Hepatocyte (in vitro differentiated cells): Measurements from ENCODE around the gene MARCHF9. TPM values are rescaled to one million over a fixed set of nuclear protein-coding genes. Genes with fewer than 3 reads are reported as not detected.

Source experiments
- DNase-seq: peaks from one replicate; pipeline ENCODE4 v3.0.0-alpha.2; 2016; ENCODE audit warnings: low spot score
- H2AFZ ChIP-seq: fragments of 200-600 bp; sonication (generic); 2 replicates; pipeline ENCODE4 v1.6.0; 2016; ENCODE audit warnings: antibody characterized with exemption, mild to moderate bottlenecking
- H3K27ac ChIP-seq: fragments of 200-600 bp; sonication (generic); 2 replicates; pipeline ENCODE4 v1.5.1; 2016; ENCODE audit warnings: mild to moderate bottlenecking
- H3K27me3 ChIP-seq: fragments of 200-600 bp; sonication (generic); 2 replicates; pipeline ENCODE4 v1.6.1; 2016
- H3K36me3 ChIP-seq: fragments of 200-600 bp; sonication (generic); replicated peaks from 2 replicates; pipeline ENCODE4 v1.5.1; 2016; ENCODE audit warnings: low read depth; ENCODE audit not compliant: insufficient read depth
- H3K4me1 ChIP-seq: fragments of 200-600 bp; sonication (generic); 2 replicates; pipeline ENCODE4 v1.5.1; 2016; ENCODE audit warnings: mild to moderate bottlenecking, moderate library complexity; ENCODE audit not compliant: insufficient read depth
- H3K4me2 ChIP-seq: fragments of 200-600 bp; sonication (generic); 2 replicates; pipeline ENCODE4 v1.6.0; 2016
- H3K4me3 ChIP-seq: fragments of 200-600 bp; sonication (generic); 2 replicates; pipeline ENCODE4 v1.5.1; 2016; ENCODE audit warnings: mild to moderate bottlenecking
- H3K79me2 ChIP-seq: fragments of 200-600 bp; sonication (generic); 2 replicates; pipeline ENCODE4 v1.6.0; 2017; ENCODE audit warnings: mild to moderate bottlenecking
- H3K9me2 ChIP-seq: fragments of 200-600 bp; sonication (generic); replicated peaks from 2 replicates; pipeline ENCODE4 v1.6.0; 2017; ENCODE audit warnings: mild to moderate bottlenecking; ENCODE audit not compliant: insufficient read depth
- H3K9me3 ChIP-seq: fragments of 200-600 bp; sonication (generic); 2 replicates; pipeline ENCODE4 v1.5.1; 2016; ENCODE audit warnings: low read depth, mild to moderate bottlenecking
- H4K20me1 ChIP-seq: fragments of 200-600 bp; sonication (generic); 2 replicates; pipeline ENCODE4 v1.6.0; 2016; ENCODE audit warnings: mild to moderate bottlenecking; ENCODE audit not compliant: insufficient read depth, poor library complexity, severe bottlenecking
- CTCF ChIP-seq: fragments of 200-600 bp; sonication (generic); IDR thresholded peaks from 2 replicates; pipeline ENCODE4 v1.5.1; 2016; ENCODE audit warnings: antibody characterized with exemption, mild to moderate bottlenecking; ENCODE audit not compliant: poor library complexity
- EZH2 ChIP-seq: fragments of 200-600 bp; sonication (generic); IDR thresholded peaks from 2 replicates; pipeline ENCODE4 v1.6.1; 2016; ENCODE audit warnings: antibody characterized with exemption, mild to moderate bottlenecking, borderline replicate concordance
- EZH2phosphoT487 ChIP-seq: fragments of 200-600 bp; sonication (generic); IDR thresholded peaks from one replicate; pipeline ENCODE4 v1.6.1; 2018; ENCODE audit warnings: antibody characterized with exemption, mild to moderate bottlenecking, low read depth, moderate library complexity; ENCODE audit not compliant: unreplicated experiment, severe bottlenecking
- WGBS: methylation state at CpG from one replicate; pipeline ENCODE4 v1.1.6; 2016; ENCODE audit warnings: low lambda C conversion rate; ENCODE audit errors: missing lambda C conversion rate; 5-methylcytosine and 5-hydroxymethylcytosine counted together
- polyA plus RNA-seq: library from polyadenylated mRNA; unstranded; fragments of >200 nt; fragmentation: Nextera tagmentation; extraction: Ambion mirVana; gene quantifications from 2 replicates; pipeline ENCODE4 v1.2.1, GENCODE V29; 2016
- total RNA-seq: library from RNA; depleted of rRNA; stranded (reverse); fragments of >200 nt; gene quantifications from 2 replicates; pipeline ENCODE4 v1.2.3, GENCODE V29; 2014

MARCHF9 gene
- total and polyA plus RNA-seq, 2 experiments from 2014 or later = 13.6 to 16.9 TPM

GRCh38 chr12:57782243-57782607, 27.3 kb downstream of the MARCHF9 start:
- H4K20me1 ChIP-seq = peaks cover 3% of the 10 kb centered on the region
- TF ChIP-seq CTCF (no peak), EZH2 (no peak), EZH2phosphoT487 (no peak)
- peak overlapping the region; percentile 40 for H3K4me2 ChIP-seq
- no peaks in the 10 kb centered on the region for H3K9me2 ChIP-seq
- H3K4me1 ChIP-seq = peaks cover 8% of the 10 kb centered on the region
- no peak overlapping the region for H3K4me3 ChIP-seq
- 27% methylated on average over 4 of the region's 4 CpGs for WGBS
- H3K9me3 ChIP-seq = no peaks in the 10 kb centered on the region
- peaks cover 26% of the 10 kb centered on the region for H3K79me2 ChIP-seq
- no peaks in the 10 kb centered on the region for H3K36me3 ChIP-seq
- peak overlapping the region; percentile 5 for H2AFZ ChIP-seq
- H3K27ac ChIP-seq = no peak overlapping the region
- no peaks in the 10 kb centered on the region for H3K27me3 ChIP-seq
- DNase-seq = no peak

- WGBS = 3% methylated on average over 41 of the region's 45 CpGs
- H3K27ac ChIP-seq = peak within 1 kb of the TSS; percentile 43
- H2AFZ ChIP-seq = peak within 1 kb of the TSS; percentile 76
These were observed 27.9 kb downstream of the MARCHF9 start, which contains the start of gene TSFM for GRCh38 chr12:57782608-57783465. TSFM (plus strand) TSS chr12:57782787; CDS start chr12:57782802, 15 bp downstream.

GRCh38 chr12:57783466-57783801, 28.5 kb downstream of the MARCHF9 start:
- H3K27me3 ChIP-seq = no peaks in the 10 kb centered on the region
- WGBS = 91% methylated on average over 12 of the region's 12 CpGs
- H3K27ac ChIP-seq = peak overlapping the region; percentile 43
- peak overlapping the region; percentile 76 for H2AFZ ChIP-seq
- no peaks in the 10 kb centered on the region for H3K9me2 ChIP-seq
- no peaks in the 10 kb centered on the region for H3K9me3 ChIP-seq
- H3K79me2 ChIP-seq = peaks cover 26% of the 10 kb centered on the region
- H3K4me3 ChIP-seq = peak overlapping the region; percentile 95
- no peak for TF ChIP-seq EZH2
- TF ChIP-seq EZH2phosphoT487 = no peak
- no peak for TF ChIP-seq CTCF
- H3K36me3 ChIP-seq = no peaks in the 10 kb centered on the region
- H3K4me1 ChIP-seq = peaks cover 8% of the 10 kb centered on the region
- peak overlapping the region; percentile 90 for H3K4me2 ChIP-seq
- no peak for DNase-seq
- peaks cover 3% of the 10 kb centered on the region for H4K20me1 ChIP-seq

More at GRCh38 chr12:57782608-57783465, 27.9 kb downstream of the MARCHF9 start, which contains the start of gene TSFM:
- Histone ChIP-seq H3K36me3 (no peaks in the 10 kb centered on the region), H3K4me1 (peaks cover 8% of the 10 kb centered on the region), H3K9me3 (no peaks in the 10 kb centered on the region), H3K27me3 (no peaks in the 10 kb centered on the region), H3K9me2 (no peaks in the 10 kb centered on the region), H3K4me3 (peak within 1 kb of the TSS; percentile 95), H3K79me2 (peaks cover 26% of the 10 kb centered on the region), H3K4me2 (peak within 1 kb of the TSS; percentile 90), H4K20me1 (peaks cover 3% of the 10 kb centered on the region)
- DNase-seq = peak; percentile 97
- TF ChIP-seq EZH2 (no peak), CTCF (peak; percentile 95)
